ENCODE results near the gene HIPK2. TPM values are rescaled to one million over a fixed set of nuclear protein-coding genes. Genes with fewer than 3 reads are reported as not detected.

Gene HIPK2
- total and polyA plus RNA-seq, 2 of the 4 experiments (the other 2 are of a cell fraction), result 22.0 to 27.1 TPM

DNA sequence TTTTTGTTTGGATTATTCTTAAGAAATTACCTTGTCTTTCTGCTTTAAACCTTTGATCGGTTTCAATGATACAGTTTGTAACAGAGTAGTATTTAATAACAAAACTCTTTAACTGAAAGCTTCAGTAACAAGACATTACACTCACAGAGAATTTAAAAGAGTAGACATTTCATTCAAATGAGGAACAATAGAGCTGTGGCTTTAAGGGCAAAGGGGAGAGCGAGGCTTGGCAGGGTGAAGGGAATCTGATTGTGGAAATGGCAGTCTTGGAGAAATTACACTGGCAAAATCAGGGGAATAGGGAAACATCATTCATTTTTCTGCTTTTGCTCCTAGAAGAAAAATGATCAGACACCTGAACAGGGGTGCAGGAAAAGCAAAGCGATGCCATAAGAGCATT, 5.1 kb upstream of the HIPK2 start:
- Histone ChIP-seq H3K9me1 (ENCODE audit: insufficient read depth, low read length) (peaks cover 11% of the 10 kb centered on the region), H3K4ac (ENCODE audit: low read depth, low read length) (no peak overlapping the region), H3K4me1 (ENCODE audit: control insufficient read depth, insufficient read depth, low read length) (peaks cover 8% of the 10 kb centered on the region; the same call in 1 of the 2 replicates), H4K20me1 (ENCODE audit: insufficient read depth, low read length) (no peaks in the 10 kb centered on the region), H2BK120ac (ENCODE audit: low read depth, low read length) (no peak overlapping the region), H2AK5ac (ENCODE audit: low read depth, low read length) (no peak overlapping the region), H2AFZ (replicated peaks; ENCODE audit: low read length, poor library complexity) (no peak overlapping the region), H4K91ac (ENCODE audit: insufficient read depth, low read depth, low read length) (no peak overlapping the region), H3K14ac (replicated peaks; ENCODE audit: low read depth, low read length) (no peak overlapping the region), H2BK20ac (ENCODE audit: low read depth, low read length) (no peak overlapping the region), H2BK5ac (ENCODE audit: low read depth, low read length, poor library complexity, severe bottlenecking) (no peak overlapping the region), H2AK9ac (replicated peaks; ENCODE audit: low read depth, low read length, poor library complexity) (no peak overlapping the region), H3K27ac (ENCODE audit: insufficient read depth, low read length) (no peak overlapping the region), H3K27me3 (ENCODE audit: control insufficient read depth, insufficient read depth, low read length) (no peaks in the 10 kb centered on the region), H3K79me1 (ENCODE audit: low read depth in 1 of 2, low read length in 2 of 2) (peaks cover 0 to 36% of the 10 kb centered on the region in 2 experiments), H4K5ac (ENCODE audit: low read depth, low read length) (no peak overlapping the region), H3K9me3 (ENCODE audit: control insufficient read depth, insufficient read depth, low read length) (no peaks in the 10 kb centered on the region), H4K8ac (ENCODE audit: low read depth in 2 of 2, low read length in 2 of 2) (no peak overlapping the region), H3K23ac (ENCODE audit: low read depth, low read length) (no peak overlapping the region), H3K4me2 (ENCODE audit: low read depth, low read length) (no peak overlapping the region), H3K4me3 (ENCODE audit: insufficient read depth, low read depth, low read length) (no peak overlapping the region), H3K36me3 (ENCODE audit: control insufficient read depth, insufficient read depth, low read length) (peaks cover 11% of the 10 kb centered on the region), H3K18ac (ENCODE audit: low read depth, low read length) (no peak overlapping the region), H3K9ac (ENCODE audit: low read depth, low read length) (no peak overlapping the region), H2BK15ac (ENCODE audit: low read depth, low read length) (no peak overlapping the region), H3K56ac (ENCODE audit: extremely low read depth, insufficient read depth, low read length) (no peak overlapping the region)
- BruUV-seq (replicated peaks), result no TSS peak
- 100% methylated on average over 1 of the region's 3 CpGs; no CpG with 5 or more reads in 1 of the 2 experiments for WGBS, 2 experiments (ENCODE audit: extremely low coverage in 2 of 2, insufficient read length in 1 of 2)
- dilution Hi-C loops (cut with HindIII; ENCODE audit: low sequenced_read_pairs, unreplicated experiment) (no loop called here), intact Hi-C loops (cut with micrococcal nuclease) (no loop called here), in situ Hi-C loops (cut with MboI; ENCODE audit: low sequenced_read_pairs) (no loop called here)
- DNase-seq (no peak), ATAC-seq (ENCODE audit: low read depth) (no peak)
- POLR2A ChIA-PET (ENCODE audit: unreplicated experiment), result no interaction called here
- TF ChIP-seq MAZ (IDR thresholded peaks at IDR 0.05; ENCODE audit: borderline replicate concordance, low read depth, low read length) (no peak), MAFK (IDR thresholded peaks at IDR 0.05; ENCODE audit: low read depth, low read length) (no peak), USF2 (IDR thresholded peaks at IDR 0.05; ENCODE audit: low read depth, low read length) (no peak), SMC3 (IDR thresholded peaks at IDR 0.05; ENCODE audit: low read depth, low read length) (no peak), BHLHE40 (IDR thresholded peaks at IDR 0.05; ENCODE audit: low read depth, low read length) (no peak), RFX5 (IDR thresholded peaks at IDR 0.05; ENCODE audit: low read depth, low read length) (no peak)
- CTCF ChIA-PET, result interaction anchor here (0.6 kb wide), 3 partner anchors 14 to 220 kb away, joined by 3 to 5 read pairs (median 3); no protein-coding TSS in a partner anchor

All from IMR-90 (cell line).